Measurements from ENCODE around the gene DUS4L. TPM values are rescaled to one million over a fixed set of nuclear protein-coding genes. Genes with fewer than 3 reads are reported as not detected.

The DUS4L gene
- total RNA-seq, 4 donors from 2014 or later = 2.7 to 8.0 (median 7.2) TPM

DNA sequence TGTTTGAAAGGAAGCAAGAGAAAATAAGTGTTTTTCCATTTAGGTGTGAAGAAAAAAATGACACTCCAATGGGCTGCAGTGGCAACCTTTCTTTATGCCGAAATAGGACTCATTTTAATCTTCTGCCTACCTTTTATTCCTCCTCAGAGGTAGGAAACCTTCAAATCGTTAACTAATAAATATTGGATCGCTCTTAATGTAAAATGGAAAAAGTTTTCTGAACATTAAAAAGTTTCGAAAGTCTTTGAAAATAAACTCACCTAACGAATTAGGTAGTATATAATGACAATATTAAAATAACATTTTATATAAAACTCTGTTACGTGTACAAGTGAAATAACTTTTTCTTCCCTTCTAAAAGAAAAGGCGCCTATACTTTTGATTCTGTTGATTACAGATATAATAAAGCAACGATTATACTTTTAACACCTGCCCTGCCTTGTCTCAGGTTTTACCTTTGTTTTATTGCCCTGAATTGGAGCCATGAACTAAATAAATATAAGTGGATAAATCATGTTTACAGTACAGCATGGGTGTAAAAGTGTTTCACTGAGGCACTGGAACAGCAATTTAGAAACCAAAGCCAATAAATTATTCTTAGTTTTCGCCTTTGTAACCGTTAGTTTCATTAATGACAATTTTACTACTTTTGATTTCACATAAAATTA, 17.1 kb downstream of the DUS4L start:
- no peak for TF ChIP-seq CTCF (IDR thresholded peaks at IDR 0.05)
- TF ChIP-seq POLR2A (IDR thresholded peaks at IDR 0.05) = no peak
- Histone ChIP-seq H3K9me3 (no peaks in the 10 kb centered on the region), H3K27ac (peak overlapping the region; percentile 92 to 98 (median 95)), H3K4me1 (peaks cover 0 to 48% (median 9%) of the 10 kb centered on the region in 3 donors), H3K27me3 (no peaks in the 10 kb centered on the region), H3K36me3 (peaks cover 0 to 28% (median 0%) of the 10 kb centered on the region in 3 donors), H3K4me3 (peak overlapping the region; percentile 77 to 95 (median 87))
- DNase-seq = no peak
- intact Hi-C loops (cut with DNase I) = no loop called here
- 20 to 30% methylated on average over 10 of the region's 10 CpGs for WGBS, 2 donors

- intact Hi-C loops (cut with DNase I) = no loop called here
- WGBS, 2 donors = 47 to 51% methylated on average over 5 of the region's 5 CpGs
- H3K27me3 ChIP-seq = no peaks in the 10 kb centered on the region
- no peak for DNase-seq
- H3K36me3 ChIP-seq = peaks cover 0 to 29% (median 0%) of the 10 kb centered on the region in 3 donors
- peak overlapping the region in 3 of 4 donors; percentile 77 to 92 (median 82) for H3K4me3 ChIP-seq
- peaks cover 0 to 48% (median 9%) of the 10 kb centered on the region in 3 donors for H3K4me1 ChIP-seq
- no peak for TF ChIP-seq POLR2A (IDR thresholded peaks at IDR 0.05)
- TF ChIP-seq CTCF (IDR thresholded peaks at IDR 0.05) = no peak
- H3K9me3 ChIP-seq = no peaks in the 10 kb centered on the region
- peak overlapping the region in 3 of 4 donors; percentile 92 to 98 (median 97) for H3K27ac ChIP-seq
Measured at GRCh38 chr7:107581387-107582013, 17.7 kb downstream of the DUS4L start.

DNA sequence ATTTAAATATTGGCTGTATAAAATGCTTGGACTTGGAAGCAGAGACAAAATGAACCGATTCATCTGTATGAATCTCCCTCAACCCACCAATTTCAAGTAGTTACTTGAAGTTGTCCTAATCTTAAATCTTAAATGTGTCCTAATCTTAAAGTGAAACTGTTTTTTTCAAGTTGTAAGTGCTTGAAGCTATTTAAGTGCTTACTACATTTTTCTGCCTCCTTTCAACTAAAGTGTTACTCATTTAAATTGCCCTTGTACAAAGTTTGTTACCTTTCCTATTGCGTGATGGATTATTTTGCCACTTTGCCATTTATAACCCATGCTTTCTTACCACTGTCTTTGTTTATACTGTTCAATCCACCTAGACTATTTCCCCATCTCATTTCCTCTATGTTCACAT, 19.1 kb downstream of the DUS4L start:
- DNase-seq = no peak
- Histone ChIP-seq H3K36me3 (peaks cover 0 to 37% (median 0%) of the 10 kb centered on the region in 3 donors), H3K27me3 (no peaks in the 10 kb centered on the region), H3K4me1 (peaks cover 0 to 48% (median 9%) of the 10 kb centered on the region in 3 donors), H3K9me3 (no peaks in the 10 kb centered on the region), H3K4me3 (no peak overlapping the region), H3K27ac (no peak overlapping the region)
- 44 to 54% methylated on average over 2 of the region's 2 CpGs for WGBS, 2 donors
- no peak for TF ChIP-seq POLR2A (IDR thresholded peaks at IDR 0.05)
- no peak for TF ChIP-seq CTCF (IDR thresholded peaks at IDR 0.05)
- intact Hi-C loops (cut with DNase I) = no loop called here

DNA sequence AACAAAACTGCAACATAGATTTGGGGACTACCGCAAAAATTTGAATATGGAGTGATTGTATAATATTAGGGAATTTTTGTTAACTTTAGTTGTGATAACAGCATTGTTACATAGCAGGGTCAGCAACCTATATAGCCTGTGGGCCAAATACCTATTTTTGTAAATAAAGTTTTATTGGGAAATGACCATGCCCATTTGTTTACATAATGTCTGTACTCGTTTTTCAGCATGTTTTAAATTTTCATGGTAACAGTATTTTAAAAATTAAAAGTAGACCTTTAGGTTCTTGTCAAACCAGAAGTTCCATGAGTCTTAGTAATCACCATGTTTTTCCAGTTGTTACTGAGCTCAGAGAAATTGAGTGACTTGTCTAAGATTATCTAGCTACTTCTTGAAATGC, 20.9 kb downstream of the DUS4L start:
- intact Hi-C loops (cut with DNase I) = no loop called here
- 81 to 88% methylated on average over 2 of the region's 2 CpGs for WGBS, 2 donors

More for the DNA sequence above, 20.9 kb downstream of the DUS4L start:
- Histone ChIP-seq H3K27ac (peak overlapping the region in 1 of 4 donors; percentile 19), H3K4me1 (peaks cover 0 to 42% (median 9%) of the 10 kb centered on the region in 3 donors), H3K4me3 (no peak overlapping the region), H3K9me3 (no peaks in the 10 kb centered on the region), H3K27me3 (no peaks in the 10 kb centered on the region), H3K36me3 (peaks cover 0 to 46% (median 0%) of the 10 kb centered on the region in 3 donors)
- DNase-seq = no peak
- TF ChIP-seq CTCF (IDR thresholded peaks at IDR 0.05) (no peak), POLR2A (IDR thresholded peaks at IDR 0.05) (no peak)
